Calu3 (cell line): Measurements from ENCODE around the gene KAT2B. TPM values are rescaled to one million over a fixed set of nuclear protein-coding genes. Genes with fewer than 3 reads are reported as not detected.
A peak's percentile ranks its signal among the peaks of the same experiment; 100 is the strongest.

ENCODE experiments used
- BruUV-seq: library from RNA; stranded (reverse); fragments of 400-500 nt; replicated peaks from 2 replicates; lab custom pipeline; 2021; lab: Mats Ljungman, UMichigan
- CTCF ChIA-PET: fragments of 300-600 bp; sonication (Branson Sonifier 250); formaldehyde crosslinking; loops from one replicate; lab custom pipeline; 2022; ENCODE audit warnings: antibody characterized with exemption; lab: Charles Lee
- DNase-seq: peaks from one replicate; pipeline ENCODE4 v3.0.0; 2022
- H3K27ac Mint-ChIP-seq: one replicate; pipeline ENCODE4 v1.8.0; 2022; ENCODE audit warnings: mixed read lengths; ENCODE audit not compliant: unreplicated experiment
- H3K27me3 Mint-ChIP-seq: one replicate; pipeline ENCODE4 v1.8.0; 2022; ENCODE audit warnings: mixed read lengths; ENCODE audit not compliant: unreplicated experiment
- H3K36me3 Mint-ChIP-seq: one replicate; pipeline ENCODE4 v1.8.0; 2022; ENCODE audit warnings: mild to moderate bottlenecking, moderate library complexity, mixed read lengths; ENCODE audit not compliant: insufficient read depth, unreplicated experiment
- H3K4me1 Mint-ChIP-seq: one replicate; pipeline ENCODE4 v1.8.0; 2022; ENCODE audit warnings: mild to moderate bottlenecking, low read depth, mixed read lengths; ENCODE audit not compliant: unreplicated experiment
- H3K4me3 Mint-ChIP-seq: one replicate; pipeline ENCODE4 v1.8.0; 2022; ENCODE audit warnings: mild to moderate bottlenecking, low read depth, moderate library complexity, mixed read lengths; ENCODE audit not compliant: unreplicated experiment
- H3K9me3 Mint-ChIP-seq: one replicate; pipeline ENCODE4 v1.8.0; 2022; ENCODE audit warnings: low read depth, mixed read lengths; ENCODE audit not compliant: unreplicated experiment
- CTCF ChIP-seq: fragments of 200-600 bp; IDR thresholded peaks from one replicate; pipeline ENCODE4 v1.8.0; 2022; ENCODE audit warnings: antibody characterized with exemption; ENCODE audit not compliant: unreplicated experiment
- intact Hi-C: fragments of 100-400 bp; cut with micrococcal nuclease; formaldehyde crosslinking; loops from one replicate; pipeline ENCODE4 v1.10.0; 2022; ENCODE audit not compliant: unreplicated experiment
- microRNA-seq: library from miRNA; unstranded; fragments of <30 nt; microRNA quantifications from one replicate; pipeline ENCODE4 v1.2.0, GENCODE V29; 2022
- total RNA-seq: library from RNA; stranded (reverse); gene quantifications from 2 replicates; pipeline ENCODE4 v1.2.3, GENCODE V29; 2022

Gene KAT2B
- total RNA-seq, 1 experiment from 2014 or later = 13.8 TPM

- CTCF ChIA-PET = no interaction called here
- TF ChIP-seq CTCF = no peak
- DNase-seq = no peak
- intact Hi-C loops = no loop called here
- Mint-ChIP-seq H3K27me3 (no peaks in the 10 kb centered on the region), H3K27ac (no peak overlapping the region), H3K9me3 (no peaks in the 10 kb centered on the region), H3K4me3 (no peak overlapping the region), H3K4me1 (peaks cover 11% of the 10 kb centered on the region), H3K36me3 (no peaks in the 10 kb centered on the region)
- BruUV-seq = no TSS peak
Observed at GRCh38 chr3:20194793-20195460, 154.7 kb downstream of the KAT2B start.

- Mint-ChIP-seq H3K4me1 (peaks cover 11% of the 10 kb centered on the region), H3K27me3 (no peaks in the 10 kb centered on the region), H3K36me3 (no peaks in the 10 kb centered on the region), H3K27ac (no peak overlapping the region), H3K9me3 (no peaks in the 10 kb centered on the region), H3K4me3 (no peak overlapping the region)
- DNase-seq = peak; percentile 24
- intact Hi-C loops = no loop called here
- no TSS peak for BruUV-seq
- CTCF ChIA-PET = interaction anchor here (1.4 kb wide), 1 partner anchor 12 kb away, joined by 4 read pairs; the partner anchor contains the start of gene SGO1
- TF ChIP-seq CTCF = no peak
Observed at GRCh38 chr3:20197775-20198174, 157.5 kb downstream of the KAT2B start.

- H3K9me3 Mint-ChIP-seq = no peaks in the 10 kb centered on the region
- no peak for TF ChIP-seq CTCF
- CTCF ChIA-PET = interaction anchor here (0.5 kb wide), 1 partner anchor 8 kb away, joined by 3 read pairs; no protein-coding TSS in a partner anchor
- no TSS peak for BruUV-seq
- DNase-seq = no peak
- H3K4me3 Mint-ChIP-seq = no peak overlapping the region
- no peaks in the 10 kb centered on the region for H3K27me3 Mint-ChIP-seq
- no peak overlapping the region for H3K27ac Mint-ChIP-seq
- H3K36me3 Mint-ChIP-seq = no peaks in the 10 kb centered on the region
- intact Hi-C loops = no loop called here
- H3K4me1 Mint-ChIP-seq = peaks cover 11% of the 10 kb centered on the region
Observed at GRCh38 chr3:20201143-20201542, 160.9 kb downstream of the KAT2B start.

Small RNA genes within 50 kb of the gene (microRNA-seq; reads per million reads assigned to microRNA genes)
- gene MIR3135A = not detected

Other genes with a start within 250 kb of the KAT2B start
- not detected in 2 replicates for gene EFHB, start 106.2 kb upstream of the KAT2B start, total RNA-seq
- gene RAB5A, start 93.3 kb upstream of the KAT2B start, total RNA-seq = 66.7 and 75.4 TPM in 2 replicates
- not detected in 2 replicates for gene PP2D1, start 28.2 kb upstream of the KAT2B start, total RNA-seq
- 29.4 and 30.2 TPM in 2 replicates for gene SGO1, start 145.8 kb downstream of the KAT2B start, total RNA-seq